ENCODE results near the gene AKIRIN2.

AKIRIN2 gene

GRCh38 chr6:87701344-87701675, 723 bp downstream of the AKIRIN2 start:
- Histone ChIP-seq H3K4me2 (ENCODE audit: low read depth, low read length) (peak overlapping the region; percentile 65), H3K27ac (ENCODE audit: low read length) (peak overlapping the region; percentile 88), H3K9ac (ENCODE audit: low read length) (peak overlapping the region; percentile 94), H3K79me2 (ENCODE audit: low read length) (peaks cover 57% of the 10 kb centered on the region), H2AFZ (ENCODE audit: low read length) (peak overlapping the region; percentile 68), H3K27me3 (replicated peaks; ENCODE audit: insufficient read depth, low read length) (no peaks in the 10 kb centered on the region), H4K20me1 (ENCODE audit: insufficient read depth, low read length) (peaks cover 21% of the 10 kb centered on the region), H3K4me3 (ENCODE audit: low read length) (peak overlapping the region; percentile 72), H3F3A (ENCODE audit: insufficient read depth, low read length) (peaks cover 26% of the 10 kb centered on the region), H3K9me2 (replicated peaks; ENCODE audit: insufficient read depth, low read length) (no peaks in the 10 kb centered on the region), H3K4me1 (ENCODE audit: low read length) (peaks cover 13% of the 10 kb centered on the region), H3K9me3 (replicated peaks; ENCODE audit: insufficient read depth, low read length) (no peaks in the 10 kb centered on the region), H3K36me3 (replicated peaks; ENCODE audit: insufficient read depth, low read length) (peaks cover 7% of the 10 kb centered on the region; the same call in 1 of the 2 replicates)
- peak; percentile 19 for DNase-seq
- TF ChIP-seq CTCF (IDR thresholded peaks at IDR 0.05; ENCODE audit: low read length): no peak
- no peak for TF ChIP-seq EZH2phosphoT487 (IDR thresholded peaks at IDR 0.05; ENCODE audit: low read length)
- no peak for TF ChIP-seq EZH2 (optimal IDR thresholded peaks at IDR 0.05; ENCODE audit: low read depth, low read length)

GRCh38 chr6:87700397-87701343, 1.4 kb downstream of the AKIRIN2 start:
- Histone ChIP-seq H3K36me3 (replicated peaks; ENCODE audit: insufficient read depth, low read length) (peaks cover 7% of the 10 kb centered on the region; the same call in 1 of the 2 replicates), H3K9me2 (replicated peaks; ENCODE audit: insufficient read depth, low read length) (no peaks in the 10 kb centered on the region), H3K4me2 (ENCODE audit: low read depth, low read length) (peak overlapping the region; percentile 65), H3K4me3 (ENCODE audit: low read length) (peak overlapping the region; percentile 72), H3K79me2 (ENCODE audit: low read length) (peaks cover 64% of the 10 kb centered on the region), H2AFZ (ENCODE audit: low read length) (no peak overlapping the region), H3K9ac (ENCODE audit: low read length) (peak overlapping the region; percentile 94), H4K20me1 (ENCODE audit: insufficient read depth, low read length) (peaks cover 21% of the 10 kb centered on the region), H3K27ac (ENCODE audit: low read length) (peak overlapping the region; percentile 88), H3F3A (ENCODE audit: insufficient read depth, low read length) (peaks cover 26% of the 10 kb centered on the region), H3K9me3 (replicated peaks; ENCODE audit: insufficient read depth, low read length) (no peaks in the 10 kb centered on the region), H3K27me3 (replicated peaks; ENCODE audit: insufficient read depth, low read length) (no peaks in the 10 kb centered on the region), H3K4me1 (ENCODE audit: low read length) (peaks cover 13% of the 10 kb centered on the region)
- DNase-seq: peak; percentile 59
- TF ChIP-seq EZH2phosphoT487 (IDR thresholded peaks at IDR 0.05; ENCODE audit: low read length) (no peak), EZH2 (optimal IDR thresholded peaks at IDR 0.05; ENCODE audit: low read depth, low read length) (no peak), CTCF (IDR thresholded peaks at IDR 0.05; ENCODE audit: low read length) (no peak)

DNA sequence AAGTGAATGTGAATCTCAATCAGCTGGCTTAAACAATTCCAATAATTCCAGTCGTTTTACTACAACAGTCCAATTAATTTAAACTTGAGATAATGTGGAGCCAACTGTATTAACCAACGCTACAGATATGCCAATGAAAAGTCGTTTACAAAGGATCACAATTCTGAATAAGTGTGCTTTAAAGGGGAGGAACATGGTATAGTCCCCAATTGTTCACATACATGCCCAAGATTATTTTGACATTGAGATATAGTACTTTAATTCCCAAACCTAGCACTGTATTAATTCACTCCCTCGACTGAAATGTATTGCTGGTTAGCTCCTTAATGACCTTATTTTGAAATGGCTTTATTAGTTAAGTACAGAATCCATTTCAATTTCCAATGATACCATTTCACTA, 2.5 kb downstream of the AKIRIN2 start:
- Histone ChIP-seq H3F3A (ENCODE audit: insufficient read depth, low read length) (peaks cover 26% of the 10 kb centered on the region), H3K27ac (ENCODE audit: low read length) (peak overlapping the region; percentile 88; the same call in 1 of the 2 replicates), H4K20me1 (ENCODE audit: insufficient read depth, low read length) (peaks cover 29% of the 10 kb centered on the region), H3K4me2 (ENCODE audit: low read depth, low read length) (peak overlapping the region; percentile 65), H3K9me3 (replicated peaks; ENCODE audit: insufficient read depth, low read length) (no peaks in the 10 kb centered on the region), H3K79me2 (ENCODE audit: low read length) (peaks cover 75% of the 10 kb centered on the region), H3K4me3 (ENCODE audit: low read length) (peak overlapping the region; percentile 72), H3K27me3 (replicated peaks; ENCODE audit: insufficient read depth, low read length) (no peaks in the 10 kb centered on the region), H3K4me1 (ENCODE audit: low read length) (peaks cover 19% of the 10 kb centered on the region), H3K9ac (ENCODE audit: low read length) (peak overlapping the region; percentile 94; the same call in 1 of the 2 replicates), H3K9me2 (replicated peaks; ENCODE audit: insufficient read depth, low read length) (no peaks in the 10 kb centered on the region), H3K36me3 (replicated peaks; ENCODE audit: insufficient read depth, low read length) (peaks cover 7% of the 10 kb centered on the region; the same call in 1 of the 2 replicates), H2AFZ (ENCODE audit: low read length) (no peak overlapping the region)
- no peak for DNase-seq
- TF ChIP-seq EZH2 (optimal IDR thresholded peaks at IDR 0.05; ENCODE audit: low read depth, low read length) (no peak), EZH2phosphoT487 (IDR thresholded peaks at IDR 0.05; ENCODE audit: low read length) (no peak), CTCF (IDR thresholded peaks at IDR 0.05; ENCODE audit: low read length) (no peak)
